ENCODE results near the gene GIGYF2.
"Not testable (repeated sequence)": the region's sequence is repeated elsewhere in the genome, so short reads cannot be mapped to it uniquely, and the experiment has no call there.

- TF ChIP-seq CTCF, POLR2A (IDR thresholded peaks at IDR 0.05): not testable (repeated sequence)
Observed at GRCh38 chr2:232691117-232691516, 6.0 kb upstream of the GIGYF2 start.

Data from gastroesophageal sphincter (tissue), 3 donors.